GM21515 (cell line): ENCODE data around the gene NETO1.

ENCODE experiments used
- ATAC-seq: cut with Tn5 transposase; IDR thresholded peaks from one replicate; pipeline ENCODE4 v1.9.1; 2021; ENCODE audit not compliant: unreplicated experiment

NETO1 gene

GRCh38 chr18:72738136-72738535, 129.7 kb downstream of the NETO1 start:
- ATAC-seq, result no peak

DNA sequence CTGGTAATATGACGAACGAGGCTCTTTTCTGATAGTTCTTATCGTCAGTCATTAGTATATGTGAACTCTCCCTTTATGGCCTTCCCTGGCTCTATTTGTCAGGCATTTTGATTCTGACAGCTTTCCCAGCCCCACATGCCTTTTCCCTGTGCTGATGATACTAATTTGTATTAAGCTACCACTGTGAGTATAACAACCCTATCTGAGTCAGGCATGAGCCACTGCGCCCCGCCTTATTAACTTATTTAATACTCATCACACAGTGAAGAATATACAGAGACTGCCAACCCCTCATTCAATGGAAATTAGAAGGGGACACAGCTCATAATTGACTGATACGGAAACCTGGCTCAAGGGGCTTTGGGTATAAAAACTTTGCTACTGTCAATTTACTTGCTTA, 140.0 kb downstream of the NETO1 start:
- no peak for ATAC-seq

- ATAC-seq, result no peak
These were observed 140.6 kb downstream of the NETO1 start for GRCh38 chr18:72727038-72727655.

DNA sequence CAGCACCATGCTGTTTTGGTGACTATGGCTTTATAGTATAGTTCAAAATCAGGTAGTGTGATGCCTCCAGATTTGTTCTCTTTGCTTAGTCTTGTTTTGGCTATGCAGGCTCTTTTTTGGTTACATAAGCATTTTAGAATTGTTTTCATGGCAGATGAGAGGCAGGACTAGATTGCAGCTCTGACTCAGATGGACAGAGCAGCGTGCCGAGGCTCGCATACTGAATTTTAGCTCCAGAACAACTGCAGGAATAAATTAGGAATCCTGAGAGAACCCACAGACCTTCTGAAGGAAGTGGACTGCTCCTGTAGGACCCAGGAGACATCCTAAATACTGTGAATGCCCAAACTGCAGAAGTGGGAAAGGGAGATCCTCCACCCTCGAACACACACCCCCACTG, 141.6 kb downstream of the NETO1 start:
- no peak for ATAC-seq

DNA sequence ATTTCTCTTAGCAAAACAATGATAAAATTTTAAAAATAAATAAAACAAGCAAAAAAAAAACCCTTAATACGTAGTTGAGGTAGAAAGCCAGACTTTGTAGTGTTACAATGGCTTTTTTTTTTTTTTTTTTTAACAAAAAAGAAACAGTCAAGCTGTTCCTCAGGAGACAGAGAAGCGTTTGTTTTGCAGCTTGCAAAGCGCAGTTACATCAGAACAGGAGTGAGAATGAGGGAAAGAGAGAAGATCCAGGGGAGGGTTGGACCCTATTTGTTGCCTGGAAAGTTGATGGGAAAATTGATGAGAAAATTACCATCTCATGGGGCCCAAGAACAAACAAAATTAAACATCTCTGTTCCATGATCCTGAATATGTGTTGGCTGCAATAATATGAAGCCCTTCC, 146.5 kb downstream of the NETO1 start:
- ATAC-seq, result no peak

DNA sequence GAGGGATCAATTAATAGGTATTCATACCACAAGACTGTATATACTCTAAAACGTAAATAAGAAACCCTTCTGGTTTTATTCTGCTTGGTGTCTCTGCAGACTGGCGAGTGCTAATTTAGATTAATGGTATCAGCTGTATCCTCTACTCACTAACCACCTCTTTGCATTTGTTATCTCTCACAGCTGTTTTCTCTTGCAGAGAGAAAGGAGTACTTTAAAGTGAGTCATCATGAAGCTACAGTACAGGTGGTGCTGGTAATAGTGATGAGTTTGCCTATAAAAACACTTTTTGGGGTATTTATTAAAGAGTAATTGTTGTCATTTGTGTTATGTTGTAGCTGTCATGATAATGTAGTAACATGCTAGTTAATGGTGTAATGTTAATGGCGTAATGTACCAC, 147.7 kb downstream of the NETO1 start:
- ATAC-seq, result no peak

GRCh38 chr18:72704202-72704601, 163.6 kb downstream of the NETO1 start:
- ATAC-seq, result no peak

DNA sequence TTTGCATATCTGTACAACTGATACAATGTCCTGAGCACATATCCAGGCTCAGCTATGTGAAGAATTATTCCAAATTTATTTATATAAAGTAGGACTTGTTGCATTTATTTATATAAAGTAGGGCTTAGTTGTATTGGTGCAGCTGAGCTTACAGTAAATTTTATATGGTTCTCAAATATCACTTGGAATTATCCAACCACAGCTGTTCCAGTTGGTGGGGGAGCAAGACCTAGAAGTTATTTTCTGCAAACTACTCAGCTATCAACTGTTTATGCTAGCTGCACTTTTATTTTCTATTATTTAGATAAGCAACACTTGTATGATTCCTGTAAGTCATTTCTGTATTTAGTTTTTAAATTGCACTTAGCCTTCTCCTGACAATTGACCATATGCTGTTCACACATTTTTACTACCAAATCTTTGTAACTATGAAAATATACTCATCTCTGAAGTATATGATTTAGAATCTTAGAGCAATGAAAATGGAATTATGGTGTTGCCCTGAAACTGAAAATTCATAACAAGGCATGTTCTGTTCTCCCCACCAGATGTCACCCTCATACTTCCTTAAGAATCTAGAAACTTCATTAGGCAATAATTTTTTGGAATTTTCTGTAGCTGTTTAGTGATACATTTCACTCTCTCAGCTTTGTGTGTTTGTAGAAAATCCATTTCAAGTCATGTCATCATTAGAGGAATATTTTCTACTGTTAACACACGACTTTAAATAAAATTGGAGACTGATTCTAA, 166.7 kb downstream of the NETO1 start:
- no peak for ATAC-seq

DNA sequence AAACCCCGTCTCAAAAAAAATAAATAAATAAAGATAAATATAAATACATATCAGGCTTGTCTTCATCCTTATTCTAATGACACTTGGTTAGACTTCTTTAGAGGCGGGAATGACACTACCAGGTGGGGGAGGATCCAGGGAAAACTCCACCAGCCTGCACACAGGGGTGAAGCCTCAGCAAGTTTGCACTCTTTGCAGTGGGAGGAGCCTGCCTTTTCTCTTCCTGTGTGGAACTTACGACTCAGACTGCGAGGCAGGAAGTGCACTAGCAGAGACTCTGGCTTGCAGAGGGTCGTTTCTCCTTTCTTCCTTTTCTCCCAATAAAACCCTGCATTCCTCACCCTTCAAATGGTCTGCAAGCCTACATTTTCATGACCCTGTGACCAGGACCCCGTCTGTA, 170.1 kb downstream of the NETO1 start:
- no peak for ATAC-seq

DNA sequence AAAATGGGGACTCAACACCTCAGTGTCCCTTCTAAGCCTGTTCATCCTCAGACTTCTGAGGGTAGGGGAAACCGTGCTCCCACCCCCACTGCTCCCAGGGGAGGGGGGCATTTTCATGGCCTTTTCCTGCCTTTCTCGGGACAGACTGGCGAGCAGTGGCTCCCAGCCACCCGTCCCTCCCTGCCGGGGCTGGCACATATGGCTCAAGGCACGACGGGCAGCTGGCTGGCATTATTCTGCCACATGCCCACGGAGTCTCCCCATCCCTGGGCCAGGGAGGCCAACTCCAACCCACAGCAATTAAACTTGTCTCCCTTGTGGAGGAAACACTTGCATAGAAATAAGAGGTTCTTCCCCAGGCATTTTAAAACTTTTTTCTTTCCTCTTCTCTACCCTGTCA, 175.2 kb downstream of the NETO1 start:
- no peak for ATAC-seq
